Measurements from ENCODE around the gene AQP10.
"Not testable (repeated sequence)": the region's sequence is repeated elsewhere in the genome, so short reads cannot be mapped to it uniquely, and the experiment has no call there.

AQP10 gene

GRCh38 chr1:154351363-154352068 lies 30.6 kb downstream of the AQP10 start:
- no peak overlapping the region for H3K4me3 ChIP-seq (ENCODE audit: low read depth, low read length)
- no peak for TF ChIP-seq CTCF (IDR thresholded peaks at IDR 0.05; ENCODE audit: low read depth, low read length)

GRCh38 chr1:154352245-154352580 lies 31.3 kb downstream of the AQP10 start:
- TF ChIP-seq CTCF (IDR thresholded peaks at IDR 0.05; ENCODE audit: low read depth, low read length) = no peak
- no peak overlapping the region for H3K4me3 ChIP-seq (ENCODE audit: low read depth, low read length)

- H3K4me3 ChIP-seq (ENCODE audit: low read depth, low read length) = peak overlapping the region; percentile 35
Observed at GRCh38 chr1:154352581-154353459, 31.9 kb downstream of the AQP10 start.

GRCh38 chr1:154353460-154353904 lies 32.6 kb downstream of the AQP10 start:
- no peak; the same call in 1 of the 2 replicates for TF ChIP-seq CTCF (IDR thresholded peaks at IDR 0.05; ENCODE audit: low read depth, low read length)
- no peak overlapping the region for H3K4me3 ChIP-seq (ENCODE audit: low read depth, low read length)

More at GRCh38 chr1:154352581-154353459, 31.9 kb downstream of the AQP10 start:
- TF ChIP-seq CTCF (IDR thresholded peaks at IDR 0.05; ENCODE audit: low read depth, low read length) = no peak

- TF ChIP-seq CTCF (IDR thresholded peaks at IDR 0.05; ENCODE audit: low read depth, low read length) = no peak
- H3K4me3 ChIP-seq (ENCODE audit: low read depth, low read length) = no peak overlapping the region
Observed at GRCh38 chr1:154353966-154354365, 33.1 kb downstream of the AQP10 start.

GRCh38 chr1:154358519-154358918 lies 37.6 kb downstream of the AQP10 start:
- no peak for TF ChIP-seq CTCF (IDR thresholded peaks at IDR 0.05; ENCODE audit: low read depth, low read length)
- H3K4me3 ChIP-seq (ENCODE audit: low read depth, low read length) = no peak overlapping the region

GRCh38 chr1:154360288-154360687 lies 39.4 kb downstream of the AQP10 start:
- TF ChIP-seq CTCF (IDR thresholded peaks at IDR 0.05; ENCODE audit: low read depth, low read length) = no peak
- no peak overlapping the region for H3K4me3 ChIP-seq (ENCODE audit: low read depth, low read length)

- H3K4me3 ChIP-seq (ENCODE audit: low read depth, low read length) = not testable (repeated sequence)
Observed at GRCh38 chr1:154360881-154361280, 40.0 kb downstream of the AQP10 start.
